Lung (tissue), 12 donors: ENCODE data around the gene BSG. TPM values are rescaled to one million over a fixed set of nuclear protein-coding genes. Genes with fewer than 3 reads are reported as not detected.

Experiments used
- ATAC-seq: fragments of 200-7000 bp; cut with Tn5 transposase; one replicate; pipeline ENCODE4 v1.9.1; 2020; ENCODE audit warnings: moderate number of reproducible peaks; ENCODE audit not compliant: insufficient read depth, low FRiP score
- DNase-seq, 3 donors: peaks; one replicate each; pipeline ENCODE4 v3.0.0-alpha.2; 2013 to 2017
- H3K27ac ChIP-seq, 2 donors: one replicate each; pipeline ENCODE4 v1.5.1; 2013; ENCODE audit warnings: mild to moderate bottlenecking in 2 of 2, moderate library complexity in 2 of 2, control low read depth in 1 of 2, inconsistent platforms in 1 of 2, low read depth in 1 of 2, low read length in 1 of 2
- H3K27me3 ChIP-seq, 3 donors: one replicate each; pipeline ENCODE4 v1.5.1; 2013; ENCODE audit warnings: low read length in 2 of 3; ENCODE audit not compliant: control insufficient read depth in 3 of 3, insufficient read depth in 3 of 3
- H3K36me3 ChIP-seq, 4 donors: one replicate each; pipeline ENCODE4 v1.5.1; 2013; ENCODE audit warnings: low read length in 4 of 4, mild to moderate bottlenecking in 1 of 4, moderate library complexity in 1 of 4; ENCODE audit not compliant: control insufficient read depth in 4 of 4, insufficient read depth in 4 of 4
- H3K4me1 ChIP-seq, 5 donors: one replicate each; pipeline ENCODE4 v1.5.1; 2013; ENCODE audit warnings: low read length in 5 of 5, mild to moderate bottlenecking in 2 of 5, moderate library complexity in 1 of 5; ENCODE audit not compliant: control insufficient read depth in 5 of 5, insufficient read depth in 5 of 5
- H3K4me3 ChIP-seq: one replicate; pipeline ENCODE4 v1.5.1; 2013; ENCODE audit warnings: mild to moderate bottlenecking, control low read depth, moderate library complexity
- H3K9ac ChIP-seq, 2 donors: one replicate each; pipeline ENCODE4 v1.5.1; 2013; ENCODE audit warnings: low read length in 2 of 2, control low read depth in 1 of 2; ENCODE audit not compliant: insufficient read depth in 1 of 2
- H3K9me3 ChIP-seq, 4 donors: one replicate each; pipeline ENCODE4 v1.5.1; 2013; ENCODE audit warnings: low read length in 3 of 4, mild to moderate bottlenecking in 1 of 4, moderate library complexity in 1 of 4; ENCODE audit not compliant: control insufficient read depth in 4 of 4, insufficient read depth in 3 of 4
- CTCF ChIP-seq: IDR thresholded peaks from 2 replicates; pipeline ENCODE4 v1.5.1; 2012; ENCODE audit warnings: mild to moderate bottlenecking; ENCODE audit errors: control extremely low read depth, extremely low read depth
- WGBS, 2 donors: extraction: QIAGEN DNeasy Blood & Tissue Kit; methylation state at CpG; one replicate each; pipeline ENCODE4 v1.1.7; 2013; 5-methylcytosine and 5-hydroxymethylcytosine counted together
- polyA plus RNA-seq, 2 donors: library from polyadenylated mRNA; stranded (reverse); fragments of 200-250 nt; gene quantifications; one replicate each; pipeline ENCODE4 v1.2.1, GENCODE V29; 2013
- total RNA-seq, 2 donors: library from RNA; depleted of rRNA in 1 of 2; stranded (reverse); fragments of >200 nt in 1 of 2; gene quantifications; one replicate each; pipeline ENCODE4 v1.2.1, GENCODE V29; 2014 to 2021
- donor health status: control.
- donor health status: control.
- donor health status: Bipolar disorder and iron deficiency.
- donor health status: healthy.
- donor health status: DM: yes; HTN: yes; CAD: no.

BSG gene
- total and polyA plus RNA-seq, 4 donors: 239 to 416 (median 355) TPM

- DNase-seq: no peak
- H3K9me3 ChIP-seq: no peaks in the 10 kb centered on the region
- TF ChIP-seq CTCF: no peak
- H3K4me1 ChIP-seq: peaks cover 0 to 14% (median 0%) of the 10 kb centered on the region in 5 donors
- H3K27ac ChIP-seq: no peak overlapping the region
- no peak for ATAC-seq
- WGBS, 2 donors: 92 to 96% methylated on average over 30 of the region's 30 CpGs
- H3K4me3 ChIP-seq: no peak overlapping the region
- no peaks in the 10 kb centered on the region for H3K27me3 ChIP-seq
- H3K9ac ChIP-seq: no peak overlapping the region
- H3K36me3 ChIP-seq: peaks cover 13 to 54% (median 14%) of the 10 kb centered on the region in 4 donors
These were observed 32.9 kb upstream of the BSG start for GRCh38 chr19:539429-540030.

- DNase-seq (no peak), ATAC-seq (no peak)
- no peak for TF ChIP-seq CTCF
- Histone ChIP-seq H3K4me3 (no peak overlapping the region), H3K9me3 (no peaks in the 10 kb centered on the region), H3K9ac (no peak overlapping the region), H3K27me3 (no peaks in the 10 kb centered on the region), H3K27ac (no peak overlapping the region), H3K4me1 (peaks cover 0 to 7% (median 0%) of the 10 kb centered on the region in 5 donors), H3K36me3 (peaks cover 13 to 49% (median 13%) of the 10 kb centered on the region in 4 donors)
- WGBS, 2 donors: 92 to 93% methylated on average over 51 of the region's 51 CpGs
These were observed 31.3 kb upstream of the BSG start for GRCh38 chr19:540867-541637.

- no peak overlapping the region for H3K27ac ChIP-seq
- no peaks in the 10 kb centered on the region for H3K9me3 ChIP-seq
- ATAC-seq: no peak
- H3K4me3 ChIP-seq: no peak overlapping the region
- peaks cover 0 to 7% (median 0%) of the 10 kb centered on the region in 5 donors for H3K4me1 ChIP-seq
- TF ChIP-seq CTCF: no peak
- H3K36me3 ChIP-seq: peaks cover 7 to 42% (median 12%) of the 10 kb centered on the region in 4 donors
- no peaks in the 10 kb centered on the region for H3K27me3 ChIP-seq
- WGBS, 2 donors: 93 to 97% methylated on average over 25 to 26 of the region's 26 CpGs
- DNase-seq: no peak
- H3K9ac ChIP-seq: no peak overlapping the region
These were observed 30.7 kb upstream of the BSG start for GRCh38 chr19:541699-542098.
